Right lobe of liver (tissue), 4 donors: ENCODE data around the gene TTC5.

Experiments
- CTCF ChIP-seq, 4 donors: fragments of 200-600 bp in 3 of 4; fragments of 450-650 bp in 1 of 4; IDR thresholded peaks; one replicate each; pipeline versions ENCODE4 v1.5.1 to v1.8.0; 2016 to 2022; ENCODE audit warnings: antibody characterized with exemption in 4 of 4, mild to moderate bottlenecking in 2 of 4
- POLR2A ChIP-seq: fragments of 450-650 bp; IDR thresholded peaks from one replicate; pipeline ENCODE4 v1.6.1; 2017; ENCODE audit warnings: antibody characterized with exemption, mild to moderate bottlenecking
- donor health status: DM: no; HTN: no; CAD: no.
- donor health status: DM: no; HTN: no; CAD: no.
- donor health status: DM: no; HTN: yes; CAD: no.

DNA sequence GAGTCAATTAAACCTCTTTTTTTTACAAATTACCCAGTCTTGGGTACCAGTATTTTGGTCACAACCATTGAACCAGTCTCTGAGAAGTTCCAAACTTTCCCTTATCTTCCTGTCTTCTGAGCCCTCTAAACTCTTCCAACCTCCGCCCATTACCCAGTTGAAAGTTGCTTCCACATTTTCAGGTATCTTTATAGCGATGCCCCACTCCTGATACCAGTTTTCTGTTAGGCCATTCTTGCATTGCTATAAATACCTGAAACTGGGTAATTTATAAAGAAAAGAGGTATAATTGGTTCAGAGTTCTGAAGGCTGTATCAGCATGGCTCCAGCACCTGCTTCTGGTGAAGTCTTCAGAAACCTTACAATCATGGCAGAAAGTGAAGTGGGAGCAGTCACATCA lies 31.7 kb downstream of the TTC5 start:
- TF ChIP-seq CTCF (IDR thresholded peaks at IDR 0.05) (no peak), POLR2A (no peak)
